ENCODE data around the gene CALHM4. TPM values are rescaled to one million over a fixed set of nuclear protein-coding genes. Genes with fewer than 3 reads are reported as not detected.
A peak's percentile ranks its signal among the peaks of the same experiment; 100 is the strongest.

The CALHM4 gene
- polyA plus RNA-seq, 2 of the 4 experiments (the other 2 are of a cell fraction), result not detected

- TF ChIP-seq HEYL (CRISPR knock-in tag; IDR thresholded peaks at IDR 0.05) (no peak), REST (IDR thresholded peaks at IDR 0.05) (no peak)
Measured at GRCh38 chr6:116529466-116530290, 23.9 kb upstream of the CALHM4 start (continued).

GRCh38 chr6:116530436-116530835 is 23.1 kb upstream of the CALHM4 start:
- 71% methylated on average over 2 of the region's 2 CpGs for WGBS (ENCODE audit: missing lambda C conversion rate)
- FAIRE-seq (no peak), ATAC-seq (no peak), DNase-seq (ENCODE audit: low read depth in 1 of 2, low spot score in 1 of 2) (no peak)
- ChIA-PET POLR2A (no interaction called here), CTCF (interaction anchor here (1.2 kb wide), 1 partner anchor 243 kb away, joined by 5 read pairs; no protein-coding TSS in a partner anchor)
- H3K4me3 ChIP-seq, result no peak overlapping the region
- H3K4me1 ChIP-seq, result peaks cover 12% of the 10 kb centered on the region
- no peak for TF ChIP-seq HES2 (IDR thresholded peaks at IDR 0.05)
- no peak for TF ChIP-seq CBX8 (IDR thresholded peaks at IDR 0.05)
- no peak for TF ChIP-seq JUNB (IDR thresholded peaks at IDR 0.05)
- TF ChIP-seq HOXA7 (CRISPR knock-in tag; IDR thresholded peaks at IDR 0.05), result no peak
- no peak for TF ChIP-seq HDAC2 (IDR thresholded peaks at IDR 0.05)
- TF ChIP-seq CTCF (IDR thresholded peaks at IDR 0.05), result no peak
- TF ChIP-seq CHD2 (IDR thresholded peaks at IDR 0.05; ENCODE audit: low read length, partially characterized antibody), result no peak
- no peak for TF ChIP-seq RARB (CRISPR knock-in tag; IDR thresholded peaks at IDR 0.05)
- TF ChIP-seq RCOR1 (IDR thresholded peaks at IDR 0.05; ENCODE audit: low read depth, low read length), result no peak
- no peak for TF ChIP-seq CHD4 (IDR thresholded peaks at IDR 0.05; ENCODE audit: borderline replicate concordance)
- no peak overlapping the region for H3K27ac ChIP-seq
- H3K9me3 ChIP-seq, result no peaks in the 10 kb centered on the region
- H3K4me2 ChIP-seq, result no peak overlapping the region

GRCh38 chr6:116531675-116532570 is 21.6 kb upstream of the CALHM4 start:
- ChIA-PET POLR2A (no interaction called here), CTCF (interaction anchor here (1.0 to 4.2 kb wide), 8 partner anchors 19 to 263 kb away, joined by 3 to 34 read pairs (median 12); partner anchors contain the start of gene CALHM5)
- Histone ChIP-seq H3K4me1 (peaks cover 12% of the 10 kb centered on the region), H3K9me3 (no peaks in the 10 kb centered on the region), H3K4me3 (no peak overlapping the region), H3K27ac (no peak overlapping the region), H3K4me2 (no peak overlapping the region)
- 62% methylated on average over 12 of the region's 12 CpGs for WGBS (ENCODE audit: missing lambda C conversion rate)
- FAIRE-seq, result no peak
- peak; percentile 28 to 65 for DNase-seq (ENCODE audit: low read depth in 1 of 2, low spot score in 1 of 2)
- ATAC-seq, result peak; percentile 76 to 89; a peak in 4 of 6 replicates
- TF ChIP-seq MAZ (IDR thresholded peaks at IDR 0.05; ENCODE audit: borderline replicate concordance, low read depth, low read length), result no peak
- TF ChIP-seq RAD21 (conservative IDR thresholded peaks at IDR 0.05 in 1 of 2, IDR thresholded peaks at IDR 0.05 in 1 of 2), result peak; percentile 57 to 58
- TF ChIP-seq HEYL (CRISPR knock-in tag; IDR thresholded peaks at IDR 0.05), result no peak
- TF ChIP-seq FOSL2 (IDR thresholded peaks at IDR 0.05), result no peak
- TF ChIP-seq FOSL2 (CRISPR knock-in tag; IDR thresholded peaks at IDR 0.05), result no peak
- no peak for TF ChIP-seq HOXA7 (CRISPR knock-in tag; IDR thresholded peaks at IDR 0.05)
- TF ChIP-seq HOXB13 (CRISPR knock-in tag; IDR thresholded peaks at IDR 0.05; ENCODE audit: low read depth), result no peak
- TF ChIP-seq ATOH8 (CRISPR knock-in tag; IDR thresholded peaks at IDR 0.05; ENCODE audit: low read depth), result no peak
- peak; percentile 75 for TF ChIP-seq SMC3 (IDR thresholded peaks at IDR 0.05)
- TF ChIP-seq RARB (CRISPR knock-in tag; IDR thresholded peaks at IDR 0.05), result no peak
- TF ChIP-seq CBX8 (IDR thresholded peaks at IDR 0.05), result no peak
- no peak for TF ChIP-seq TP53 (CRISPR knock-in tag; IDR thresholded peaks at IDR 0.05)
- no peak for TF ChIP-seq ESRRA (IDR thresholded peaks at IDR 0.05; ENCODE audit: borderline replicate concordance, low read length)
- TF ChIP-seq RNF2 (IDR thresholded peaks at IDR 0.05; ENCODE audit: borderline replicate concordance, low read depth), result no peak
- no peak for TF ChIP-seq CHD4 (IDR thresholded peaks at IDR 0.05; ENCODE audit: borderline replicate concordance)
- no peak for TF ChIP-seq HOXB5 (CRISPR knock-in tag; IDR thresholded peaks at IDR 0.05)
- TF ChIP-seq KDM1A (IDR thresholded peaks at IDR 0.05; ENCODE audit: low read depth), result no peak
- no peak for TF ChIP-seq NPAS2 (CRISPR knock-in tag; IDR thresholded peaks at IDR 0.05; ENCODE audit: borderline replicate concordance)
